Spleen (tissue), 11 donors: ENCODE data around the gene EPB41L4B. TPM values are rescaled to one million over a fixed set of nuclear protein-coding genes. Genes with fewer than 3 reads are reported as not detected.

Source experiments
- DNase-seq: peaks from one replicate; pipeline ENCODE4 v3.0.0-alpha.2; 2020
- H3K27ac ChIP-seq, 8 donors: fragments of 200-600 bp; sonication (generic) in 7 of 8; 1 replicate in 4 of 8; 2 replicates in 4 of 8; pipeline versions ENCODE4 v1.5.0 to v1.8.0; 2016 to 2021; ENCODE audit warnings: inconsistent platforms in 4 of 8, mild to moderate bottlenecking in 4 of 8, moderate library complexity in 1 of 8
- H3K27me3 ChIP-seq, 7 donors: fragments of 200-600 bp; sonication (generic) in 6 of 7; replicated peaks in 1 of 7; 1 replicate in 4 of 7; 2 replicates in 3 of 7; pipeline versions ENCODE4 v1.5.0 to v1.8.0; 2016 to 2021; ENCODE audit warnings: inconsistent platforms in 3 of 7, mild to moderate bottlenecking in 1 of 7
- H3K36me3 ChIP-seq, 6 donors: fragments of 200-600 bp; sonication (generic) in 5 of 6; 1 replicate in 4 of 6; 2 replicates in 2 of 6; pipeline versions ENCODE4 v1.5.0 to v1.8.0; 2016 to 2021; ENCODE audit warnings: inconsistent platforms in 2 of 6
- H3K4me1 ChIP-seq, 6 donors: fragments of 200-600 bp; sonication (generic) in 5 of 6; 1 replicate in 3 of 6; 2 replicates in 3 of 6; pipeline versions ENCODE4 v1.5.0 to v1.8.0; 2016 to 2021; ENCODE audit warnings: inconsistent platforms in 3 of 6
- H3K4me3 ChIP-seq, 8 donors: fragments of 200-600 bp; sonication (generic) in 7 of 8; 1 replicate in 4 of 8; 2 replicates in 4 of 8; pipeline versions ENCODE4 v1.5.0 to v1.8.0; 2016 to 2021; ENCODE audit warnings: inconsistent platforms in 4 of 8, mild to moderate bottlenecking in 4 of 8, moderate library complexity in 2 of 8
- H3K9me3 ChIP-seq, 8 donors: fragments of 200-600 bp; sonication (generic) in 7 of 8; 1 replicate in 4 of 8; 2 replicates in 4 of 8; pipeline versions ENCODE4 v1.5.0 to v1.8.0; 2016 to 2021; ENCODE audit warnings: inconsistent platforms in 4 of 8
- POLR2A ChIP-seq, 3 donors: fragments of 450-650 bp; IDR thresholded peaks; one replicate each; pipeline ENCODE4 v1.5.1; 2017; ENCODE audit warnings: antibody characterized with exemption in 3 of 3, mild to moderate bottlenecking in 1 of 3
- POLR2AphosphoS5 ChIP-seq, 3 donors: sonication (generic); formaldehyde crosslinking; IDR thresholded peaks; one replicate each; pipeline ENCODE4 v1.5.1; 2017; ENCODE audit warnings: antibody characterized with exemption in 3 of 3
- WGBS, 5 donors: extraction: QIAGEN DNeasy Blood & Tissue Kit in 3 of 5; methylation state at CpG; one replicate each; pipeline versions ENCODE4 v1.1.5 to v1.1.7; 2013 to 2018; 5-methylcytosine and 5-hydroxymethylcytosine counted together
- intact Hi-C: fragments of 100-400 bp; cut with DNase I; formaldehyde crosslinking; loops from one replicate; pipeline ENCODE4 v1.15.0; 2023; ENCODE audit warnings: low total_unique reads
- polyA plus RNA-seq, 3 donors: library from polyadenylated mRNA; stranded (reverse); fragments of 200-250 nt; gene quantifications; one replicate each; pipeline ENCODE4 v1.2.1, GENCODE V29; 2013
- total RNA-seq, 7 donors: library from RNA; depleted of rRNA in 3 of 7; stranded (reverse); fragments of >200 nt in 3 of 7; fragmentation: NEBNext Ultra II Directional in 4 of 7; extraction: Animal tissue kit (Norgen Biotek cat#: 25700) in 4 of 7; gene quantifications; one replicate each; pipeline versions ENCODE4 v1.1.0 to v1.2.1, GENCODE V29; 2016 to 2021
- TF ChIP-seq, protein P1 (sequence below), 11 experiments: fragments of 200-600 bp in 7 of 11; fragments of 450-650 bp in 4 of 11; sonication (generic) in 4 of 11; IDR thresholded peaks in 8 of 11; conservative IDR thresholded peaks in 3 of 11; 1 replicate in 7 of 11; 2 replicates in 4 of 11; pipeline versions ENCODE4 v1.4.0 to v1.8.0; 2016 to 2021; ENCODE audit warnings: antibody characterized with exemption in 11 of 11, inconsistent platforms in 4 of 11, mild to moderate bottlenecking in 1 of 11
- donor health status: healthy with polysubstance abuse.
- donor health status: DM: no; HTN: no; CAD: no; lungs with moderate emphysema.
- donor health status: DM: no; HTN: no; CAD: no.
- donor health status: Bipolar disorder and iron deficiency.
- donor health status: healthy.
- donor health status: DM: no; HTN: no; CAD: no.
- donor health status: DM: yes; HTN: yes; CAD: no.

The EPB41L4B gene
- total and polyA plus RNA-seq, 10 donors: 0.02 to 0.43 (median 0.18) TPM; not detected in 3

DNA sequence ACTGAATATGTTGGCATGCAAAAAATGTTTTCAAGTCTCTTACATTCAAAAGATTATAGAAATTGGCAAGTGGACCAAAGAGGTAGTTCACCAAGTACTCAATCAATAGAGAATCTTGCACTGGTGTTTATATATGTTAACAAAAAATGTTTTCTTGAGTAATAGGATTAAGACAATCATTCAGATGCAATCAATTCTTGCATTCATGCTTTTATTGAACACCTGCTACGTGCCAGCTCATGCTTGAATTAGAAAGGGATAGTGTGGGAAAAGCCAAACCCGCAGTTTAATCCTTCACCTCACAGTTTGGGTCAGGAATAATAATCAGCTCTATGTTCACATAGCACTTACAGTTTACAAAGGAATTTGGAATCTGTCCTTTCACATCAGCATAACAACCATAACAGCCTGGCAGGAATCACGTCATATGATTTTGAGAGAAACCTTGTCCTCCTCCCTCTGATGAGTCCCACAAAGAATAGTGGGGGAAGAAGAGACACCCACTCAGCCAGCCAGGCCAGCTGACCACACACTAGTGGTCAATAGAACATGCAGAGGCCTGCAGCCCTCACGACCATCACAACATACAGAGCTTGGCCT, 117.0 kb downstream of the EPB41L4B start:
- no peak for DNase-seq
- H3K36me3 ChIP-seq: no peaks in the 10 kb centered on the region
- peaks cover 0 to 18% (median 0%) of the 10 kb centered on the region in 7 donors for H3K27me3 ChIP-seq
- TF ChIP-seq, protein P1, sequence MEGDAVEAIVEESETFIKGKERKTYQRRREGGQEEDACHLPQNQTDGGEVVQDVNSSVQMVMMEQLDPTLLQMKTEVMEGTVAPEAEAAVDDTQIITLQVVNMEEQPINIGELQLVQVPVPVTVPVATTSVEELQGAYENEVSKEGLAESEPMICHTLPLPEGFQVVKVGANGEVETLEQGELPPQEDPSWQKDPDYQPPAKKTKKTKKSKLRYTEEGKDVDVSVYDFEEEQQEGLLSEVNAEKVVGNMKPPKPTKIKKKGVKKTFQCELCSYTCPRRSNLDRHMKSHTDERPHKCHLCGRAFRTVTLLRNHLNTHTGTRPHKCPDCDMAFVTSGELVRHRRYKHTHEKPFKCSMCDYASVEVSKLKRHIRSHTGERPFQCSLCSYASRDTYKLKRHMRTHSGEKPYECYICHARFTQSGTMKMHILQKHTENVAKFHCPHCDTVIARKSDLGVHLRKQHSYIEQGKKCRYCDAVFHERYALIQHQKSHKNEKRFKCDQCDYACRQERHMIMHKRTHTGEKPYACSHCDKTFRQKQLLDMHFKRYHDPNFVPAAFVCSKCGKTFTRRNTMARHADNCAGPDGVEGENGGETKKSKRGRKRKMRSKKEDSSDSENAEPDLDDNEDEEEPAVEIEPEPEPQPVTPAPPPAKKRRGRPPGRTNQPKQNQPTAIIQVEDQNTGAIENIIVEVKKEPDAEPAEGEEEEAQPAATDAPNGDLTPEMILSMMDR (IDR thresholded peaks at IDR 0.05 in 8 of 11, conservative IDR thresholded peaks at IDR 0.05 in 3 of 11): no peak
- TF ChIP-seq POLR2A (IDR thresholded peaks at IDR 0.05): no peak
- no peak for TF ChIP-seq POLR2AphosphoS5 (IDR thresholded peaks at IDR 0.05)
- no peak overlapping the region for H3K27ac ChIP-seq
- H3K4me3 ChIP-seq: no peak overlapping the region
- no peaks in the 10 kb centered on the region for H3K9me3 ChIP-seq
- intact Hi-C loops: no loop called here
- WGBS, 5 donors: 68 to 83% (median 81%) methylated on average over 4 of the region's 4 CpGs
- H3K4me1 ChIP-seq: no peaks in the 10 kb centered on the region

DNA sequence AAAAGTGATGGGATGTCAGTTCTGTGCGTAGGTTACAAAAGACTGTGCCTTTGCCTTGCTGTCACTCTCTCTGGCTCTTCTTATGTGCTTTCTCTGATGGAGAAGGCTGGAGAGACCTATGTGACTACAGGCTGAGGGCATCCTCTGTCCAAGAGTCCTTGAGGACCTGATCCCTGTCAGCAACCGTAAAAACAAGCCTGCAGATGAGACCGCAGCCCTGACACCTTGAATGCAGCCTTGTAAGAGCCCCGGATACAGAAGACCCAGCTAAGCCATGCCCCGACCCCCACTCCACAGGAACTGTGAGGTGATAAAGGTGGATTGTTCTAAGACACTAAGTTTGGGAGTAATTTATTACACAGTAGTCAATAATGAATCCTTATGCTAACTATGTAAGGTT, 121.2 kb downstream of the EPB41L4B start:
- Histone ChIP-seq H3K27ac (no peak overlapping the region), H3K4me1 (no peaks in the 10 kb centered on the region), H3K4me3 (no peak overlapping the region), H3K27me3 (peaks cover 0 to 14% (median 0%) of the 10 kb centered on the region in 7 donors), H3K36me3 (no peaks in the 10 kb centered on the region), H3K9me3 (no peaks in the 10 kb centered on the region)
- intact Hi-C loops: no loop called here
- TF ChIP-seq POLR2AphosphoS5 (IDR thresholded peaks at IDR 0.05) (no peak), POLR2A (IDR thresholded peaks at IDR 0.05) (no peak)
- TF ChIP-seq, protein P1 (IDR thresholded peaks at IDR 0.05 in 8 of 11, conservative IDR thresholded peaks at IDR 0.05 in 3 of 11): no peak
- 70 to 86% (median 80%) methylated on average over 5 of the region's 5 CpGs for WGBS, 5 donors
- no peak for DNase-seq

DNA sequence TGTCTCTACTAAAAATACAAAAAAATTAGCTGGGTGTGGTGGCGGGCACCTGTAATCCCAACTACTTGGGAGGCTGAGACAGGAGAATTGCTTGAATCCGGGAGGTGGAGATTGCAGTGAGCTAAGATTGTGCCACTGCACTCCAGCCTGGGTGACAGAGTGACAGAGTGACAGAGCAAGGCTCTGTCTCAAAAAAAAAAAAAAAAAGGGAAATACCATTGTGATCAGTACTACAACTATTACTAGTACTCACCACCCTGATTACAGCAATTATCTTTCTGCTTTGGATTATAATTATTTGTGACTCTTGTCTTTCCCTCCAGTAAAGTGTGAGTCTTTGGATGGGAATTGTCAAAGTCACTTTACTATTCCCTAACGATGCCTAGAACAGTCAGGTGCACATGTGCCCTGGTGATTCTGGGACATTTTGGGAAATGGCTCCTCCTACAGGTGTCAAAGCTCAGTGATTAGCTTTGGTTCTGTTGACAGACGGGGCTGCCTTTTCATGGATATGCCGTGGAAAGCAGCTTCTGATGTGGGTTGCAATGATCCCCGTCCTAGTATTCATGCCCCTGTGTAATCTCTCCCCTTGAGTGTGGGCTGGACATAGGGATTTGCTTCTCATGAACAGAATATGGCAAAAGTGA, 122.0 kb downstream of the EPB41L4B start:
- H3K27me3 ChIP-seq: peaks cover 0 to 14% (median 0%) of the 10 kb centered on the region in 7 donors
- no peak for DNase-seq
- 55 to 69% (median 62%) methylated on average over 6 of the region's 6 CpGs for WGBS, 5 donors
- intact Hi-C loops: no loop called here
- H3K4me3 ChIP-seq: no peak overlapping the region
- H3K4me1 ChIP-seq: no peaks in the 10 kb centered on the region
- H3K36me3 ChIP-seq: no peaks in the 10 kb centered on the region
- H3K9me3 ChIP-seq: no peaks in the 10 kb centered on the region
- TF ChIP-seq, protein P1 (IDR thresholded peaks at IDR 0.05 in 8 of 11, conservative IDR thresholded peaks at IDR 0.05 in 3 of 11): no peak
- TF ChIP-seq POLR2AphosphoS5 (IDR thresholded peaks at IDR 0.05) (no peak), POLR2A (IDR thresholded peaks at IDR 0.05) (no peak)
- H3K27ac ChIP-seq: no peak overlapping the region

DNA sequence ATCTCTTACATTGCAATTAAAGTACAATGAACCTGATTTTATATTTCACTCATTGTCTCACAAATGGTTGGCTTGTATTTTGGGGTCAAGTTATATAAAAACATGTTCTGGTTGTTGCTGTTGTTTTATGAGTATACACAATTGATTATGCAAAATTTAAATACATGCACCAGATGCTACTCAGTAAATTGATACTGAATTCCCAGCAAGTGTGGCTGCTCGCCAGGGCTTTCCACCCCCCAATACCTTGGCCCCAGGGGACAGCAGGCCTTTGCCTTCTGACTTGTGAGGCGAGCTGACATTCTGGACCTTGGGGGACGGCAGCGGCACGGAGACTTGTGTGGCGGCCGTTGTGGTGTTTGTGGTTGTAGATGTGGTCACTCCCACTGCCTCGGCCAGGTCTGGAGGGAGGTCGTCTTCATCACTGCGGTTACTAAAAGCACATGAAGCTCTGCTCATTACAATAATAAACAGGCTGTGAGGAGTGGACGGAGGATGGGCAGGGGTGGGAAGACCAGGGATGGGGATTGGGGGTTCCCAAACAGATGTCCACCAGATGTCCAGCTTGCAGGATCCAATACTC, 126.8 kb downstream of the EPB41L4B start:
- no peak for TF ChIP-seq POLR2AphosphoS5 (IDR thresholded peaks at IDR 0.05)
- TF ChIP-seq, protein P1 (IDR thresholded peaks at IDR 0.05 in 8 of 11, conservative IDR thresholded peaks at IDR 0.05 in 3 of 11): no peak
- TF ChIP-seq POLR2A (IDR thresholded peaks at IDR 0.05): no peak
- no peak for DNase-seq
- H3K27ac ChIP-seq: no peak overlapping the region
- 72 to 88% (median 74%) methylated on average over 11 of the region's 11 CpGs for WGBS, 5 donors
- no peaks in the 10 kb centered on the region for H3K9me3 ChIP-seq
- intact Hi-C loops: no loop called here
- no peaks in the 10 kb centered on the region for H3K4me1 ChIP-seq
- H3K27me3 ChIP-seq: peaks cover 0 to 5% (median 0%) of the 10 kb centered on the region in 7 donors
- H3K36me3 ChIP-seq: no peaks in the 10 kb centered on the region
- H3K4me3 ChIP-seq: no peak overlapping the region
